CD4-positive, alpha-beta memory T cell (primary cell): ENCODE results near the gene TBC1D23. TPM values are rescaled to one million over a fixed set of nuclear protein-coding genes. Genes with fewer than 3 reads are reported as not detected.
A peak's percentile ranks its signal among the peaks of the same experiment; 100 is the strongest.
"Not testable (repeated sequence)": the region's sequence is repeated elsewhere in the genome, so short reads cannot be mapped to it uniquely, and the experiment has no call there.

Experiments
- CTCF ChIA-PET: fragments of 350-600 bp; sonication (Branson Sonifier 250); formaldehyde crosslinking; loops from one replicate; lab custom pipeline; 2021; ENCODE audit warnings: inconsistent platforms; ENCODE audit not compliant: partially characterized antibody; lab: Charles Lee
- POLR2A ChIA-PET: fragments of 350-600 bp; sonication (Branson Sonifier 250); formaldehyde crosslinking; loops from one replicate; lab custom pipeline; 2021; ENCODE audit not compliant: partially characterized antibody; lab: Charles Lee
- DNase-seq, 5 donors: peaks; one replicate each; pipeline versions ENCODE4 v3.0.0 to v3.0.0-alpha.2; 2020 to 2022; ENCODE audit warnings: mixed read lengths in 1 of 5
- H3K27ac ChIP-seq: one replicate; pipeline ENCODE4 v1.7.0; 2013; ENCODE audit warnings: low read depth, low read length
- H3K27me3 ChIP-seq: 2 replicates; pipeline ENCODE4 v1.7.0; 2013; ENCODE audit warnings: mild to moderate bottlenecking, low read length, moderate library complexity; ENCODE audit not compliant: insufficient read depth
- H3K36me3 ChIP-seq: 2 replicates; pipeline ENCODE4 v1.7.0; 2013; ENCODE audit warnings: mild to moderate bottlenecking, low read length, moderate library complexity; ENCODE audit not compliant: insufficient read depth
- H3K4me1 ChIP-seq: 2 replicates; pipeline ENCODE4 v1.7.0; 2013; ENCODE audit warnings: mild to moderate bottlenecking, low read length, moderate library complexity; ENCODE audit not compliant: insufficient read depth
- H3K4me3 ChIP-seq, 2 donors: one replicate each; pipeline ENCODE4 v1.7.0; 2013; ENCODE audit warnings: low read length in 2 of 2, mild to moderate bottlenecking in 1 of 2
- H3K9me3 ChIP-seq, 2 donors: one replicate each; pipeline ENCODE4 v1.7.0; 2013; ENCODE audit warnings: low read length in 2 of 2, control low read depth in 1 of 2; ENCODE audit not compliant: control insufficient read depth in 1 of 2
- H3K27ac Mint-ChIP-seq, 7 donors: one replicate each; pipeline ENCODE4 v1.8.0; 2020 to 2021; ENCODE audit warnings: mixed read lengths in 7 of 7, mild to moderate bottlenecking in 6 of 7, inconsistent platforms in 3 of 7, moderate library complexity in 3 of 7
- H3K27me3 Mint-ChIP-seq, 2 donors: one replicate each; pipeline ENCODE4 v1.8.0; 2020 to 2021; ENCODE audit warnings: mixed read lengths in 2 of 2
- H3K36me3 Mint-ChIP-seq, 2 donors: one replicate each; pipeline ENCODE4 v1.8.0; 2020 to 2021; ENCODE audit warnings: mixed read lengths in 2 of 2, inconsistent platforms in 1 of 2, mild to moderate bottlenecking in 1 of 2
- H3K4me1 Mint-ChIP-seq, 4 donors: one replicate each; pipeline ENCODE4 v1.8.0; 2020 to 2021; ENCODE audit warnings: mixed read lengths in 4 of 4, mild to moderate bottlenecking in 1 of 4
- H3K4me3 Mint-ChIP-seq, 8 donors: one replicate each; pipeline ENCODE4 v1.8.0; 2020 to 2021; ENCODE audit warnings: mixed read lengths in 8 of 8, mild to moderate bottlenecking in 7 of 8, moderate library complexity in 6 of 8, inconsistent platforms in 3 of 8
- H3K9me3 Mint-ChIP-seq, 8 donors: one replicate each; pipeline ENCODE4 v1.8.0; 2020 to 2021; ENCODE audit warnings: mixed read lengths in 8 of 8, mild to moderate bottlenecking in 5 of 8, inconsistent platforms in 3 of 8, moderate library complexity in 1 of 8
- intact Hi-C: fragments of 100-400 bp; cut with micrococcal nuclease; formaldehyde crosslinking; loops from one replicate; pipeline ENCODE4 v1.15.1; 2023
- polyA plus RNA-seq, 2 donors: library from polyadenylated mRNA; unstranded; fragments of 300-500 nt; fragmentation: Illumina TruSeq; gene quantifications; one replicate each; pipeline ENCODE4 v1.2.3, GENCODE V29; 2021
- total RNA-seq, 2 experiments: library from RNA; stranded (reverse); gene quantifications; one replicate each; pipeline ENCODE4 v1.2.3, GENCODE V29; 2021

TBC1D23 gene
- total and polyA plus RNA-seq, 4 experiments from 2014 or later, result 13.9 to 44.9 (median 31.1) TPM

- POLR2A ChIA-PET, result interaction anchor here (0.5 to 1.1 kb wide), 3 partner anchors 8 to 643 kb away, joined by 3 read pairs; partner anchors contain the start of gene NIT2
- no peaks in the 10 kb centered on the region for H3K9me3 ChIP-seq
Measured at GRCh38 chr3:100316641-100317069, 55.9 kb downstream of the TBC1D23 start.

GRCh38 chr3:100317912-100318311 lies 57.1 kb downstream of the TBC1D23 start:
- DNase-seq, result no peak
- POLR2A ChIA-PET, result interaction anchor here (1.5 kb wide), 1 partner anchor 83 kb away, joined by 4 read pairs; the partner anchor contains the start of genes LNP1 and TOMM70

More at GRCh38 chr3:100316641-100317069, 55.9 kb downstream of the TBC1D23 start:
- peaks cover 5 to 17% (median 9%) of the 10 kb centered on the region in 4 donors for H3K4me1 Mint-ChIP-seq
- peaks cover 10 to 23% of the 10 kb centered on the region in 2 donors for H3K36me3 Mint-ChIP-seq
- peak overlapping the region in 6 of 7 donors; percentile 2 to 70 (median 60) for H3K27ac Mint-ChIP-seq
- peaks cover 11% of the 10 kb centered on the region for H3K4me1 ChIP-seq
- CTCF ChIA-PET, result interaction anchor here (0.5 to 4.7 kb wide), 13 partner anchors 9 to 413 kb away, joined by 3 to 57 read pairs (median 3); partner anchors contain the start of gene NIT2
- H3K27ac ChIP-seq, result no peak overlapping the region
- H3K36me3 ChIP-seq, result peaks cover 16% of the 10 kb centered on the region
- H3K4me3 ChIP-seq, result no peak overlapping the region
- peak overlapping the region in 4 of 8 donors; percentile 23 to 50 (median 40) for H3K4me3 Mint-ChIP-seq
- intact Hi-C loops, result loop anchor here (1.0 to 10.0 kb wide), 3 partner anchors 18 to 398 kb away; partner anchors contain the start of gene NIT2
- H3K27me3 ChIP-seq, result no peaks in the 10 kb centered on the region
- no peaks in the 10 kb centered on the region for H3K27me3 Mint-ChIP-seq
- no peaks in the 10 kb centered on the region for H3K9me3 Mint-ChIP-seq
- DNase-seq, result peak; percentile 42 to 48 (median 44)

GRCh38 chr3:100319951-100320350 lies 59.2 kb downstream of the TBC1D23 start:
- Mint-ChIP-seq H3K36me3 (peaks cover 16% of the 10 kb centered on the region in 2 donors), H3K9me3 (no peaks in the 10 kb centered on the region), H3K27ac (no peak overlapping the region), H3K27me3 (no peaks in the 10 kb centered on the region), H3K4me3 (no peak overlapping the region), H3K4me1 (peaks cover 5 to 17% (median 9%) of the 10 kb centered on the region in 4 donors)
- no peaks in the 10 kb centered on the region for H3K9me3 ChIP-seq
- H3K36me3 ChIP-seq, result peaks cover 16% of the 10 kb centered on the region
- no peak overlapping the region for H3K27ac ChIP-seq
- intact Hi-C loops, result loop anchor here (10.0 kb wide), 1 partner anchor 395 kb away; no protein-coding TSS in a partner anchor
- H3K27me3 ChIP-seq, result no peaks in the 10 kb centered on the region
- H3K4me1 ChIP-seq, result peaks cover 11% of the 10 kb centered on the region
- POLR2A ChIA-PET, result no interaction called here
- CTCF ChIA-PET, result no interaction called here
- H3K4me3 ChIP-seq, result no peak overlapping the region
- DNase-seq, result no peak

More at GRCh38 chr3:100317912-100318311, 57.1 kb downstream of the TBC1D23 start:
- Histone ChIP-seq H3K36me3 (peaks cover 16% of the 10 kb centered on the region), H3K27ac (no peak overlapping the region), H3K27me3 (no peaks in the 10 kb centered on the region), H3K4me3 (no peak overlapping the region), H3K9me3 (no peaks in the 10 kb centered on the region), H3K4me1 (peaks cover 11% of the 10 kb centered on the region)
- no peaks in the 10 kb centered on the region for H3K9me3 Mint-ChIP-seq
- CTCF ChIA-PET, result interaction anchor here (1.3 to 4.7 kb wide), 3 partner anchors 17 to 273 kb away, joined by 3 to 57 read pairs (median 9); partner anchors contain the start of gene NIT2
- H3K36me3 Mint-ChIP-seq, result peaks cover 14 to 18% of the 10 kb centered on the region in 2 donors
- H3K27ac Mint-ChIP-seq, result no peak overlapping the region
- peaks cover 5 to 17% (median 9%) of the 10 kb centered on the region in 4 donors for H3K4me1 Mint-ChIP-seq
- intact Hi-C loops, result loop anchor here (2.0 to 10.0 kb wide), 2 partner anchors 17 to 397 kb away; partner anchors contain the start of gene NIT2
- peak overlapping the region in 1 of 8 donors; percentile 3 for H3K4me3 Mint-ChIP-seq
- no peaks in the 10 kb centered on the region for H3K27me3 Mint-ChIP-seq

GRCh38 chr3:100324044-100324443 lies 63.3 kb downstream of the TBC1D23 start:
- DNase-seq, result no peak
- Mint-ChIP-seq H3K9me3 (peaks cover 0 to 7% (median 0%) of the 10 kb centered on the region in 8 donors), H3K4me1 (no peaks in the 10 kb centered on the region), H3K4me3 (no peak overlapping the region), H3K27me3 (no peaks in the 10 kb centered on the region), H3K27ac (no peak overlapping the region), H3K36me3 (peaks cover 27 to 34% of the 10 kb centered on the region in 2 donors)
- Histone ChIP-seq H3K9me3 (no peaks in the 10 kb centered on the region), H3K4me3 (no peak overlapping the region), H3K27me3 (no peaks in the 10 kb centered on the region), H3K4me1 (no peaks in the 10 kb centered on the region), H3K27ac (no peak overlapping the region), H3K36me3 (peaks cover 16% of the 10 kb centered on the region)
- CTCF ChIA-PET, result interaction anchor here (1.6 kb wide), 1 partner anchor 8 kb away, joined by 3 read pairs; no protein-coding TSS in a partner anchor
- POLR2A ChIA-PET, result no interaction called here
- intact Hi-C loops, result no loop called here

- H3K4me1 ChIP-seq, result no peaks in the 10 kb centered on the region
- ChIA-PET CTCF (interaction anchor here (2.4 kb wide), 1 partner anchor 9 kb away, joined by 6 read pairs; no protein-coding TSS in a partner anchor), POLR2A (no interaction called here)
- H3K27me3 ChIP-seq, result no peaks in the 10 kb centered on the region
- Mint-ChIP-seq H3K9me3 (peaks cover 0 to 7% (median under 1%) of the 10 kb centered on the region in 8 donors), H3K27me3 (no peaks in the 10 kb centered on the region), H3K4me1 (no peaks in the 10 kb centered on the region), H3K4me3 (no peak overlapping the region), H3K27ac (peak overlapping the region in 1 of 7 donors; percentile 67), H3K36me3 (peaks cover 21 to 27% of the 10 kb centered on the region in 2 donors)
- H3K27ac ChIP-seq, result no peak overlapping the region
- H3K36me3 ChIP-seq, result peaks cover 7% of the 10 kb centered on the region
- no peak overlapping the region for H3K4me3 ChIP-seq
- H3K9me3 ChIP-seq, result no peaks in the 10 kb centered on the region
- intact Hi-C loops, result no loop called here
- no peak for DNase-seq
Measured at GRCh38 chr3:100325827-100326226, 65.0 kb downstream of the TBC1D23 start.

GRCh38 chr3:100327377-100327776 lies 66.6 kb downstream of the TBC1D23 start:
- H3K4me1 ChIP-seq, H3K4me3 Mint-ChIP-seq, H3K36me3 ChIP-seq, H3K27ac Mint-ChIP-seq, POLR2A ChIA-PET, H3K27me3 ChIP-seq, H3K9me3 ChIP-seq, H3K4me3 ChIP-seq, H3K4me1 Mint-ChIP-seq, intact Hi-C loops, DNase-seq, H3K27me3 Mint-ChIP-seq, H3K9me3 Mint-ChIP-seq, H3K27ac ChIP-seq: not testable (repeated sequence)
- peaks cover 18 to 24% of the 10 kb centered on the region in 2 donors for H3K36me3 Mint-ChIP-seq
- CTCF ChIA-PET, result interaction anchor here (2.4 kb wide), 1 partner anchor 11 kb away, joined by 6 read pairs; no protein-coding TSS in a partner anchor

GRCh38 chr3:100329800-100330489 lies 69.2 kb downstream of the TBC1D23 start:
- Histone ChIP-seq H3K9me3 (no peaks in the 10 kb centered on the region), H3K36me3 (no peaks in the 10 kb centered on the region), H3K4me3 (no peak overlapping the region), H3K4me1 (peaks cover 5% of the 10 kb centered on the region), H3K27me3 (no peaks in the 10 kb centered on the region), H3K27ac (no peak overlapping the region)
- Mint-ChIP-seq H3K4me1 (peaks cover 4 to 13% (median 5%) of the 10 kb centered on the region in 4 donors), H3K27me3 (no peaks in the 10 kb centered on the region), H3K36me3 (peaks cover 16 to 21% of the 10 kb centered on the region in 2 donors), H3K4me3 (no peak overlapping the region), H3K9me3 (peaks cover 0 to 7% (median under 1%) of the 10 kb centered on the region in 8 donors), H3K27ac (no peak overlapping the region)
- CTCF ChIA-PET, result no interaction called here
- POLR2A ChIA-PET, result interaction anchor here (0.6 kb wide), 1 partner anchor 69 kb away, joined by 3 read pairs; no protein-coding TSS in a partner anchor
- intact Hi-C loops, result loop anchor here (10.0 kb wide), 1 partner anchor 165 kb away; the partner anchor contains the start of gene TMEM45A
- no peak for DNase-seq
